Epidermal melanocyte (primary cell): ENCODE data around the gene SWI5.
"Not testable (repeated sequence)": the region's sequence is repeated elsewhere in the genome, so short reads cannot be mapped to it uniquely, and the experiment has no call there.

Experiments
- DNase-seq: peaks from one replicate; pipeline ENCODE4 v3.0.0; 2011; ENCODE audit warnings: low spot score; ENCODE audit not compliant: insufficient read length

SWI5 gene

GRCh38 chr9:128279088-128280073, 3.3 kb downstream of the SWI5 start:
- not testable (repeated sequence) for DNase-seq

GRCh38 chr9:128280084-128280622, 4.1 kb downstream of the SWI5 start:
- no peak for DNase-seq

GRCh38 chr9:128282500-128282899, 6.4 kb downstream of the SWI5 start:
- no peak for DNase-seq

GRCh38 chr9:128285033-128285784, 9.1 kb downstream of the SWI5 start:
- no peak for DNase-seq

- no peak for DNase-seq
Observed at GRCh38 chr9:128286440-128286839, 10.4 kb downstream of the SWI5 start.

- DNase-seq = no peak
Observed at GRCh38 chr9:128288273-128289004, 12.4 kb downstream of the SWI5 start.

GRCh38 chr9:128292009-128292408, 15.9 kb downstream of the SWI5 start:
- DNase-seq = no peak

GRCh38 chr9:128293091-128293490, 17.0 kb downstream of the SWI5 start:
- DNase-seq = no peak

- no peak for DNase-seq
Observed at GRCh38 chr9:128294142-128294541, 18.1 kb downstream of the SWI5 start.

GRCh38 chr9:128296340-128297220, 20.5 kb downstream of the SWI5 start:
- DNase-seq = no peak

- DNase-seq = no peak
Observed at GRCh38 chr9:128297221-128297773, 21.2 kb downstream of the SWI5 start.

- DNase-seq = no peak
Observed at GRCh38 chr9:128298535-128299482, 22.7 kb downstream of the SWI5 start.

GRCh38 chr9:128304136-128304970, 28.3 kb downstream of the SWI5 start:
- no peak for DNase-seq

- DNase-seq = no peak
Observed at GRCh38 chr9:128304971-128305288, 28.9 kb downstream of the SWI5 start.

GRCh38 chr9:128309551-128309950, 33.5 kb downstream of the SWI5 start:
- DNase-seq = no peak

- no peak for DNase-seq
Observed at GRCh38 chr9:128310461-128310860, 34.4 kb downstream of the SWI5 start.

- DNase-seq = no peak
Observed at GRCh38 chr9:128314697-128315096, 38.6 kb downstream of the SWI5 start.

- no peak for DNase-seq
Observed at GRCh38 chr9:128316421-128316820, 40.3 kb downstream of the SWI5 start.
